ENCODE measurements around the gene GATA2. TPM values are rescaled to one million over a fixed set of nuclear protein-coding genes. Genes with fewer than 3 reads are reported as not detected.

The GATA2 gene
- total and polyA plus RNA-seq, 2 of the 13 experiments (the other 11 are each of a cell fraction or from before 2014, with no cell fraction given) = 3.5 to 6.2 TPM

DNA sequence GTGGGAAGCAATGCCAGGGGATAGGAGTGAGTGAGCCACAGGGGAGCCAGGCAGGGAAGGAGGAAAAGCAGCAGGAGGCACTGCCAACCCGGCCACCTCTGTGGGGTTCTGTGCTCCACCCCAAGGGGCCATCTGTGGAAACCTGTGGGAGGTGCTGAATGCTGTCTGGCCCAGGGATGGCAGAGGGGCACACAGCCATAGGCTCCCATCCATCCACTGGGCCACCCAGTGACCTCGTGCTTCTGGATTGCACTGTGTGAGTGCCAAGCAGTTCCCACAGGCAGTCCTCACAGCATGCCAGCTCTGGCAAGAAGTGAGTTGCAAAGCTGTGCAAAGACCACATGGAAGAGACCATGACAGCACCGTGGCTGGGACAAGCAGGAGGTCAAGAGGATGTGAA lies 53.8 kb downstream of the GATA2 start:
- FAIRE-seq (no peak), DNase-seq (ENCODE audit: low spot score) (no peak), ATAC-seq (no peak)
- in situ Hi-C loops (cut with HindIII; ENCODE audit: extremely low pct_ligation_motif_present, low pct_unique_long_range_greater_than_20kb) (no loop called here), intact Hi-C loops (cut with micrococcal nuclease; ENCODE audit: unreplicated experiment) (no loop called here)
- Histone ChIP-seq H3K4me1 (ENCODE audit: insufficient read depth, low read length) (no peaks in the 10 kb centered on the region), H3K79me2 (ENCODE audit: insufficient read depth, low read length) (no peaks in the 10 kb centered on the region), H4K20me1 (ENCODE audit: insufficient read depth, low read length) (no peaks in the 10 kb centered on the region), H3K27ac (ENCODE audit: extremely low read length, insufficient read depth, low read length) (no peak overlapping the region), H3K36me3 (replicated peaks in 1 of 2; ENCODE audit: control insufficient read depth in 1 of 2, insufficient read depth in 2 of 2, low read length in 2 of 2) (no peaks in the 10 kb centered on the region), H3K4me2 (ENCODE audit: low read depth, low read length) (no peak overlapping the region), H3K4me3 (replicated peaks in 1 of 3; ENCODE audit: insufficient read depth in 1 of 3, low read depth in 2 of 3, low read length in 3 of 3) (no peak overlapping the region), H3K27me3 (ENCODE audit: control insufficient read depth in 1 of 2, insufficient read depth in 2 of 2, low read length in 2 of 2) (peaks cover 10 to 72% of the 10 kb centered on the region in 2 experiments), H3K9me3 (ENCODE audit: low read length) (no peaks in the 10 kb centered on the region), H2AFZ (ENCODE audit: low read length) (no peak overlapping the region), H3K9ac (ENCODE audit: insufficient read depth, low read depth, low read length) (no peak overlapping the region)
- BruUV-seq (replicated peaks) = no TSS peak
- TF ChIP-seq ZFP36L1 (CRISPR knock-in tag; IDR thresholded peaks at IDR 0.05) = no peak
- TF ChIP-seq TEAD2 (CRISPR knock-in tag; IDR thresholded peaks at IDR 0.05) = no peak
- TF ChIP-seq THYN1 (CRISPR knock-in tag; IDR thresholded peaks at IDR 0.05; ENCODE audit: borderline replicate concordance, low read depth) = no peak
- TF ChIP-seq XRCC5 (optimal IDR thresholded peaks at IDR 0.05; ENCODE audit: low read length) = no peak
- TF ChIP-seq GZF1 (CRISPR knock-in tag; IDR thresholded peaks at IDR 0.05) = no peak
- no peak for TF ChIP-seq PBX2 (CRISPR knock-in tag; IDR thresholded peaks at IDR 0.05)
- TF ChIP-seq, protein P1, sequence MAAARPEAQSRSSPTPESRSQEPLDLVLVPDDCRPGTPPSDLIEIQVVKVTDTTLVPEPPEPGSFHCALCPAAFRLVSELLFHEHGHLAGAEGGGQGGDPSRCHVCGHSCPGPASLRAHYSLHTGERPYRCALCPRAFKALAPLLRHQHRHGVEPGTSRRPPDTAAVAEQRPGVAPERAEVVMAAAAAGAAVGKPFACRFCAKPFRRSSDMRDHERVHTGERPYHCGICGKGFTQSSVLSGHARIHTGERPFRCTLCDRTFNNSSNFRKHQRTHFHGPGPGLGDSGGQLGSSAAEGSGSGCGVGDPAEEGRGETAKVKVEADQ (CRISPR knock-in tag; IDR thresholded peaks at IDR 0.05; ENCODE audit: borderline replicate concordance) = no peak
- TF ChIP-seq ATAD3A (CRISPR knock-in tag; IDR thresholded peaks at IDR 0.05) = no peak
- TF ChIP-seq SCMH1 (CRISPR knock-in tag; IDR thresholded peaks at IDR 0.05; ENCODE audit: borderline replicate concordance) = no peak
- TF ChIP-seq ZNF775 (CRISPR knock-in tag; IDR thresholded peaks at IDR 0.05; ENCODE audit: borderline replicate concordance) = no peak
- TF ChIP-seq NR3C1 (CRISPR knock-in tag; IDR thresholded peaks at IDR 0.05) = no peak
- no peak for TF ChIP-seq E2F2 (CRISPR knock-in tag; IDR thresholded peaks at IDR 0.05; ENCODE audit: borderline replicate concordance)
- no peak for TF ChIP-seq ZNF562 (CRISPR knock-in tag; IDR thresholded peaks at IDR 0.05; ENCODE audit: borderline replicate concordance)
- TF ChIP-seq, protein P2, sequence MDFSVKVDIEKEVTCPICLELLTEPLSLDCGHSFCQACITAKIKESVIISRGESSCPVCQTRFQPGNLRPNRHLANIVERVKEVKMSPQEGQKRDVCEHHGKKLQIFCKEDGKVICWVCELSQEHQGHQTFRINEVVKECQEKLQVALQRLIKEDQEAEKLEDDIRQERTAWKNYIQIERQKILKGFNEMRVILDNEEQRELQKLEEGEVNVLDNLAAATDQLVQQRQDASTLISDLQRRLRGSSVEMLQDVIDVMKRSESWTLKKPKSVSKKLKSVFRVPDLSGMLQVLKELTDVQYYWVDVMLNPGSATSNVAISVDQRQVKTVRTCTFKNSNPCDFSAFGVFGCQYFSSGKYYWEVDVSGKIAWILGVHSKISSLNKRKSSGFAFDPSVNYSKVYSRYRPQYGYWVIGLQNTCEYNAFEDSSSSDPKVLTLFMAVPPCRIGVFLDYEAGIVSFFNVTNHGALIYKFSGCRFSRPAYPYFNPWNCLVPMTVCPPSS (IDR thresholded peaks at IDR 0.05) = no peak
- no peak for TF ChIP-seq ZNF224 (CRISPR knock-in tag; IDR thresholded peaks at IDR 0.05)
- POLR2A ChIA-PET = no interaction called here
- CTCF ChIA-PET (ENCODE audit: low intra/inter-chr PET ratio, low total read pairs) = no interaction called here
- WGBS (ENCODE audit: low lambda C conversion rate) = 7% methylated on average over 3 of the region's 3 CpGs
